Esophagus squamous epithelium (tissue), 5 donors: ENCODE measurements around the gene SCN2B. TPM values are rescaled to one million over a fixed set of nuclear protein-coding genes. Genes with fewer than 3 reads are reported as not detected.

ENCODE experiments used
- DNase-seq: peaks from one replicate; lab custom pipeline; 2025; lab: John Stamatoyannopoulos, UW
- H3K27ac ChIP-seq, 4 donors: fragments of 200-600 bp; sonication (generic); one replicate each; pipeline ENCODE4 v1.5.1; 2016 to 2019; ENCODE audit warnings: mild to moderate bottlenecking in 1 of 4
- H3K27me3 ChIP-seq, 4 donors: fragments of 200-600 bp; sonication (generic); 1 replicate in 3 of 4; 2 replicates in 1 of 4; pipeline versions ENCODE4 v1.5.1 to v1.6.0; 2017 to 2021; ENCODE audit warnings: antibody characterized with exemption in 1 of 4
- H3K36me3 ChIP-seq, 3 donors: fragments of 200-600 bp; sonication (generic); one replicate each; pipeline ENCODE4 v1.5.1; 2016 to 2019
- H3K4me1 ChIP-seq, 3 donors: fragments of 200-600 bp; sonication (generic); one replicate each; pipeline ENCODE4 v1.5.1; 2017 to 2019
- H3K4me3 ChIP-seq, 4 donors: fragments of 200-600 bp; sonication (generic); 1 replicate in 3 of 4; 2 replicates in 1 of 4; pipeline ENCODE4 v1.5.1; 2016 to 2019; ENCODE audit warnings: mild to moderate bottlenecking in 2 of 4, moderate library complexity in 1 of 4
- H3K9me3 ChIP-seq, 3 donors: fragments of 200-600 bp; sonication (generic); one replicate each; pipeline ENCODE4 v1.5.1; 2016 to 2019
- CTCF ChIP-seq, 6 experiments: fragments of 450-650 bp in 4 of 6; fragments of 200-600 bp in 2 of 6; sonication (generic) in 2 of 6; IDR thresholded peaks; one replicate each; pipeline ENCODE4 v1.5.1; 2016 to 2019; ENCODE audit warnings: antibody characterized with exemption in 6 of 6, mild to moderate bottlenecking in 4 of 6, moderate library complexity in 4 of 6
- POLR2A ChIP-seq, 4 donors: fragments of 450-650 bp; IDR thresholded peaks; one replicate each; pipeline ENCODE4 v1.6.1; 2017; ENCODE audit warnings: antibody characterized with exemption in 4 of 4, mild to moderate bottlenecking in 4 of 4, moderate library complexity in 3 of 4
- WGBS, 2 donors: methylation state at CpG; one replicate each; pipeline ENCODE4 v1.1.5; 2018; 5-methylcytosine and 5-hydroxymethylcytosine counted together
- intact Hi-C: fragments of 100-400 bp; cut with DNase I; formaldehyde crosslinking; loops from one replicate; pipeline ENCODE4 v1.15.0; 2022
- total RNA-seq, 4 donors: library from RNA; depleted of rRNA; stranded (reverse); fragments of >200 nt; gene quantifications; one replicate each; pipeline ENCODE4 v1.1.0, GENCODE V29; 2016
- donor health status: DM: yes; HTN: yes; CAD: no.

Gene SCN2B
- total RNA-seq, 4 donors from 2014 or later: 0.38 to 1.1 TPM; not detected in 2

- H3K27ac ChIP-seq: peak overlapping the region in 2 of 4 donors; percentile 7 to 22
- no peaks in the 10 kb centered on the region for H3K27me3 ChIP-seq
- no peak for DNase-seq
- TF ChIP-seq CTCF (IDR thresholded peaks at IDR 0.05) (no peak), POLR2A (IDR thresholded peaks at IDR 0.05) (no peak)
- intact Hi-C loops: loop anchor here (5.0 kb wide), 1 partner anchor 89 kb away; no protein-coding TSS in a partner anchor
- H3K9me3 ChIP-seq: no peaks in the 10 kb centered on the region
- no peaks in the 10 kb centered on the region for H3K36me3 ChIP-seq
- H3K4me1 ChIP-seq: peaks cover 0 to 18% (median 18%) of the 10 kb centered on the region in 3 donors
- H3K4me3 ChIP-seq: no peak overlapping the region
- 74 to 78% methylated on average over 5 to 7 of the region's 7 CpGs for WGBS, 2 donors
Measured at GRCh38 chr11:118202599-118203422, 26.4 kb upstream of the SCN2B start.

GRCh38 chr11:118201966-118202365 lies 25.5 kb upstream of the SCN2B start:
- no peak overlapping the region for H3K4me3 ChIP-seq
- no peak for TF ChIP-seq CTCF (IDR thresholded peaks at IDR 0.05)
- no peak for TF ChIP-seq POLR2A (IDR thresholded peaks at IDR 0.05)
- intact Hi-C loops: loop anchor here (5.0 kb wide), 1 partner anchor 90 kb away; no protein-coding TSS in a partner anchor
- no peaks in the 10 kb centered on the region for H3K27me3 ChIP-seq
- H3K36me3 ChIP-seq: no peaks in the 10 kb centered on the region
- H3K9me3 ChIP-seq: no peaks in the 10 kb centered on the region
- peaks cover 0 to 20% (median 12%) of the 10 kb centered on the region in 3 donors for H3K4me1 ChIP-seq
- DNase-seq: no peak
- peak overlapping the region in 1 of 4 donors; percentile 7 for H3K27ac ChIP-seq
- 86 to 93% methylated on average over 2 of the region's 2 CpGs for WGBS, 2 donors

GRCh38 chr11:118200901-118201680 lies 24.7 kb upstream of the SCN2B start:
- H3K4me1 ChIP-seq: peaks cover 0 to 14% (median 7%) of the 10 kb centered on the region in 3 donors
- no peaks in the 10 kb centered on the region for H3K9me3 ChIP-seq
- H3K27ac ChIP-seq: no peak overlapping the region
- no peak overlapping the region for H3K4me3 ChIP-seq
- TF ChIP-seq CTCF (IDR thresholded peaks at IDR 0.05) (no peak), POLR2A (IDR thresholded peaks at IDR 0.05) (no peak)
- 80 to 89% methylated on average over 9 of the region's 9 CpGs for WGBS, 2 donors
- intact Hi-C loops: loop anchor here (5.0 kb wide), 1 partner anchor 91 kb away; no protein-coding TSS in a partner anchor
- no peaks in the 10 kb centered on the region for H3K27me3 ChIP-seq
- no peaks in the 10 kb centered on the region for H3K36me3 ChIP-seq
- no peak for DNase-seq

GRCh38 chr11:118200497-118200896 lies 24.1 kb upstream of the SCN2B start:
- no peak overlapping the region for H3K27ac ChIP-seq
- intact Hi-C loops: loop anchor here (5.0 kb wide), 1 partner anchor 92 kb away; no protein-coding TSS in a partner anchor
- H3K4me1 ChIP-seq: peaks cover 0 to 18% (median 9%) of the 10 kb centered on the region in 3 donors
- no peaks in the 10 kb centered on the region for H3K27me3 ChIP-seq
- no peak overlapping the region for H3K4me3 ChIP-seq
- WGBS, 2 donors: 80 to 87% methylated on average over 3 to 5 of the region's 5 CpGs
- no peaks in the 10 kb centered on the region for H3K36me3 ChIP-seq
- TF ChIP-seq CTCF (IDR thresholded peaks at IDR 0.05) (no peak), POLR2A (IDR thresholded peaks at IDR 0.05) (no peak)
- no peak for DNase-seq
- H3K9me3 ChIP-seq: no peaks in the 10 kb centered on the region
